Transverse colon (tissue), 4 donors: ENCODE data around the gene TMEM19. TPM values are rescaled to one million over a fixed set of nuclear protein-coding genes. Genes with fewer than 3 reads are reported as not detected.

Experiments used
- DNase-seq: peaks from one replicate; pipeline ENCODE4 v3.0.0-alpha.2; 2019
- H3K27ac ChIP-seq, 4 donors: fragments of 200-600 bp; sonication (generic); 2 replicates each; pipeline ENCODE4 v1.5.1; 2016 to 2018; ENCODE audit warnings: inconsistent platforms in 4 of 4
- H3K27me3 ChIP-seq: fragments of 200-600 bp; sonication (generic); 2 replicates; pipeline ENCODE4 v1.5.1; 2017; ENCODE audit warnings: inconsistent platforms
- H3K36me3 ChIP-seq, 4 donors: fragments of 200-600 bp; sonication (generic); 2 replicates each; pipeline ENCODE4 v1.5.1; 2017 to 2019; ENCODE audit warnings: inconsistent platforms in 4 of 4
- H3K4me1 ChIP-seq, 4 donors: fragments of 200-600 bp; sonication (generic); 2 replicates each; pipeline ENCODE4 v1.5.1; 2017 to 2020; ENCODE audit warnings: inconsistent platforms in 4 of 4
- H3K4me3 ChIP-seq, 4 donors: fragments of 200-600 bp; sonication (generic); 1 replicate in 1 of 4; 2 replicates in 3 of 4; pipeline versions ENCODE4 v1.5.1 to v1.6.1; 2017 to 2019; ENCODE audit warnings: inconsistent platforms in 4 of 4
- H3K9me3 ChIP-seq, 2 donors: fragments of 200-600 bp; sonication (generic); 2 replicates each; pipeline ENCODE4 v1.5.1; 2017 to 2019; ENCODE audit warnings: inconsistent platforms in 2 of 2
- CTCF ChIP-seq, 5 experiments: fragments of 200-600 bp in 3 of 5; fragments of 450-650 bp in 2 of 5; sonication (generic) in 3 of 5; IDR thresholded peaks; 1 replicate in 2 of 5; 2 replicates in 3 of 5; pipeline ENCODE4 v1.5.1; 2016 to 2017; ENCODE audit warnings: antibody characterized with exemption in 5 of 5, inconsistent platforms in 3 of 5, mild to moderate bottlenecking in 2 of 5, moderate library complexity in 1 of 5
- EP300 ChIP-seq: sonication (generic); formaldehyde crosslinking; IDR thresholded peaks from one replicate; pipeline ENCODE4 v1.6.1; 2017; ENCODE audit warnings: antibody characterized with exemption, low read depth
- POLR2A ChIP-seq: fragments of 450-650 bp; IDR thresholded peaks from one replicate; pipeline ENCODE4 v1.6.1; 2016; ENCODE audit warnings: antibody characterized with exemption, mild to moderate bottlenecking, moderate library complexity
- POLR2AphosphoS5 ChIP-seq, 3 donors: sonication (generic); formaldehyde crosslinking; IDR thresholded peaks; one replicate each; pipeline ENCODE4 v1.6.1; 2016; ENCODE audit warnings: antibody characterized with exemption in 3 of 3
- WGBS, 2 donors: methylation state at CpG; one replicate each; pipeline ENCODE4 v1.1.5; 2018; ENCODE audit warnings: low coverage in 1 of 2; 5-methylcytosine and 5-hydroxymethylcytosine counted together
- in situ Hi-C, 4 donors: fragments of 200-750 bp; cut with MboI; loops; one replicate each; pipeline versions ENCODE4 v1.15.0 to v1.15.1; 2017; ENCODE audit warnings: low sequenced_read_pairs in 3 of 4, low pct_ligation_motif_present in 1 of 4, low pct_unique_long_range_greater_than_20kb in 1 of 4
- intact Hi-C: fragments of 100-400 bp; cut with DNase I; formaldehyde crosslinking; loops from one replicate; pipeline ENCODE4 v1.15.1; 2023; ENCODE audit warnings: low total_unique reads
- total RNA-seq, 4 donors: library from RNA; depleted of rRNA; stranded (reverse); fragments of >200 nt; gene quantifications; one replicate each; pipeline ENCODE4 v1.1.0, GENCODE V29; 2016

Gene TMEM19
- total RNA-seq, 4 donors from 2014 or later: 7.9 to 41.1 (median 20.4) TPM

GRCh38 chr12:71726548-71726947 is 40.7 kb downstream of the TMEM19 start:
- no peak for DNase-seq
- in situ Hi-C loops: loop anchor here in 3 of 4 donors (25.0 kb wide), 1 partner anchor 314 kb away; no protein-coding TSS in a partner anchor

GRCh38 chr12:71727958-71728357 is 42.1 kb downstream of the TMEM19 start:
- WGBS, 2 donors: 60 to 88% methylated on average over 1 to 5 of the region's 5 CpGs
- TF ChIP-seq POLR2A (no peak), POLR2AphosphoS5 (IDR thresholded peaks at IDR 0.05) (no peak), EP300 (no peak), CTCF (IDR thresholded peaks at IDR 0.05) (no peak)
- intact Hi-C loops: no loop called here

More at GRCh38 chr12:71726548-71726947, 40.7 kb downstream of the TMEM19 start:
- intact Hi-C loops: no loop called here
- H3K36me3 ChIP-seq: no peaks in the 10 kb centered on the region
- WGBS, 2 donors: 44 to 86% methylated on average over 2 of the region's 2 CpGs
- no peaks in the 10 kb centered on the region for H3K9me3 ChIP-seq
- H3K27me3 ChIP-seq: no peaks in the 10 kb centered on the region
- no peaks in the 10 kb centered on the region for H3K4me1 ChIP-seq
- no peak overlapping the region for H3K4me3 ChIP-seq
- TF ChIP-seq CTCF (IDR thresholded peaks at IDR 0.05): no peak
- no peak for TF ChIP-seq EP300
- no peak for TF ChIP-seq POLR2AphosphoS5 (IDR thresholded peaks at IDR 0.05)
- TF ChIP-seq POLR2A: no peak
- H3K27ac ChIP-seq: no peak overlapping the region

GRCh38 chr12:71730936-71731335 is 45.1 kb downstream of the TMEM19 start:
- H3K27ac ChIP-seq: no peak overlapping the region
- in situ Hi-C loops: loop anchor here in 3 of 4 donors (25.0 kb wide), 1 partner anchor 319 kb away; no protein-coding TSS in a partner anchor
- H3K27me3 ChIP-seq: no peaks in the 10 kb centered on the region
- no peaks in the 10 kb centered on the region for H3K36me3 ChIP-seq
- H3K4me3 ChIP-seq: no peak overlapping the region
- 76 to 77% methylated on average over 7 of the region's 7 CpGs for WGBS, 2 donors
- DNase-seq: no peak
- TF ChIP-seq CTCF (IDR thresholded peaks at IDR 0.05): no peak
- no peak for TF ChIP-seq EP300
- no peak for TF ChIP-seq POLR2A
- no peak for TF ChIP-seq POLR2AphosphoS5 (IDR thresholded peaks at IDR 0.05)
- H3K4me1 ChIP-seq: no peaks in the 10 kb centered on the region
- H3K9me3 ChIP-seq: no peaks in the 10 kb centered on the region
- intact Hi-C loops: no loop called here

More at GRCh38 chr12:71727958-71728357, 42.1 kb downstream of the TMEM19 start:
- H3K9me3 ChIP-seq: no peaks in the 10 kb centered on the region
- H3K4me3 ChIP-seq: no peak overlapping the region
- H3K27ac ChIP-seq: no peak overlapping the region
- no peaks in the 10 kb centered on the region for H3K4me1 ChIP-seq
- in situ Hi-C loops: loop anchor here in 3 of 4 donors (25.0 kb wide), 1 partner anchor 316 kb away; no protein-coding TSS in a partner anchor
- DNase-seq: no peak
- no peaks in the 10 kb centered on the region for H3K36me3 ChIP-seq
- no peaks in the 10 kb centered on the region for H3K27me3 ChIP-seq

- no peaks in the 10 kb centered on the region for H3K36me3 ChIP-seq
- no peaks in the 10 kb centered on the region for H3K27me3 ChIP-seq
- H3K27ac ChIP-seq: no peak overlapping the region
- intact Hi-C loops: no loop called here
- WGBS, 2 donors: 81 to 82% methylated on average over 12 to 21 of the region's 21 CpGs
- in situ Hi-C loops: loop anchor here in 3 of 4 donors (25.0 kb wide), 1 partner anchor 319 kb away; no protein-coding TSS in a partner anchor
- no peaks in the 10 kb centered on the region for H3K9me3 ChIP-seq
- no peak overlapping the region for H3K4me3 ChIP-seq
- TF ChIP-seq POLR2AphosphoS5 (IDR thresholded peaks at IDR 0.05): no peak
- no peak for TF ChIP-seq POLR2A
- no peak for TF ChIP-seq EP300
- TF ChIP-seq CTCF (IDR thresholded peaks at IDR 0.05): no peak
- no peak for DNase-seq
- H3K4me1 ChIP-seq: no peaks in the 10 kb centered on the region
Observed at GRCh38 chr12:71731439-71732356, 45.8 kb downstream of the TMEM19 start.
